Liver (tissue), 3 donors: ENCODE measurements around the gene WEE1.

Source experiments
- EGR1 ChIP-seq, 2 donors: IDR thresholded peaks; 2 replicates each; pipeline ENCODE4 v1.6.1; 2016 to 2018; ENCODE audit warnings: antibody characterized with exemption in 2 of 2, low read depth in 2 of 2
- FOXA1 ChIP-seq: IDR thresholded peaks from 2 replicates; pipeline ENCODE4 v1.6.1; 2016; ENCODE audit warnings: antibody characterized with exemption
- JUND ChIP-seq, 2 donors: IDR thresholded peaks; 2 replicates each; pipeline ENCODE4 v1.6.1; 2016; ENCODE audit warnings: antibody characterized with exemption in 2 of 2
- TF ChIP-seq, protein P1 (sequence below): fragments of 150-350 bp; IDR thresholded peaks from 2 replicates; pipeline ENCODE4 v1.5.1; 2017; ENCODE audit warnings: improper control_type of control experiment, low read depth, low read length; ENCODE audit not compliant: missing input control
- TF ChIP-seq, protein P2 (sequence below): IDR thresholded peaks from 2 replicates; pipeline ENCODE4 v1.6.1; 2016; ENCODE audit warnings: antibody characterized with exemption
- donor health status: healthy.
- donor health status: healthy.

GRCh38 chr11:9580894-9581293, 7.4 kb downstream of the WEE1 start:
- TF ChIP-seq, protein P1, sequence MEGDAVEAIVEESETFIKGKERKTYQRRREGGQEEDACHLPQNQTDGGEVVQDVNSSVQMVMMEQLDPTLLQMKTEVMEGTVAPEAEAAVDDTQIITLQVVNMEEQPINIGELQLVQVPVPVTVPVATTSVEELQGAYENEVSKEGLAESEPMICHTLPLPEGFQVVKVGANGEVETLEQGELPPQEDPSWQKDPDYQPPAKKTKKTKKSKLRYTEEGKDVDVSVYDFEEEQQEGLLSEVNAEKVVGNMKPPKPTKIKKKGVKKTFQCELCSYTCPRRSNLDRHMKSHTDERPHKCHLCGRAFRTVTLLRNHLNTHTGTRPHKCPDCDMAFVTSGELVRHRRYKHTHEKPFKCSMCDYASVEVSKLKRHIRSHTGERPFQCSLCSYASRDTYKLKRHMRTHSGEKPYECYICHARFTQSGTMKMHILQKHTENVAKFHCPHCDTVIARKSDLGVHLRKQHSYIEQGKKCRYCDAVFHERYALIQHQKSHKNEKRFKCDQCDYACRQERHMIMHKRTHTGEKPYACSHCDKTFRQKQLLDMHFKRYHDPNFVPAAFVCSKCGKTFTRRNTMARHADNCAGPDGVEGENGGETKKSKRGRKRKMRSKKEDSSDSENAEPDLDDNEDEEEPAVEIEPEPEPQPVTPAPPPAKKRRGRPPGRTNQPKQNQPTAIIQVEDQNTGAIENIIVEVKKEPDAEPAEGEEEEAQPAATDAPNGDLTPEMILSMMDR, result no peak
- no peak for TF ChIP-seq JUND (IDR thresholded peaks at IDR 0.05)
- no peak for TF ChIP-seq FOXA1
- TF ChIP-seq EGR1 (IDR thresholded peaks at IDR 0.05; ENCODE audit: low read depth in 2 of 2), result no peak
- TF ChIP-seq, protein P2, sequence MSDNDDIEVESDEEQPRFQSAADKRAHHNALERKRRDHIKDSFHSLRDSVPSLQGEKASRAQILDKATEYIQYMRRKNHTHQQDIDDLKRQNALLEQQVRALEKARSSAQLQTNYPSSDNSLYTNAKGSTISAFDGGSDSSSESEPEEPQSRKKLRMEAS, result no peak
